Smooth muscle cell (in vitro differentiated cells): ENCODE results near the gene ALK. TPM values are rescaled to one million over a fixed set of nuclear protein-coding genes. Genes with fewer than 3 reads are reported as not detected.

Experiments used
- DNase-seq: peaks from one replicate; lab custom pipeline; 2025; ENCODE audit not compliant: unreplicated experiment; lab: John Stamatoyannopoulos, UW
- H2AFZ ChIP-seq: fragments of 200-600 bp; sonication (generic); 2 replicates; pipeline ENCODE4 v1.6.0; 2016; ENCODE audit warnings: antibody characterized with exemption, low read depth, mild to moderate bottlenecking
- H3F3A ChIP-seq: fragments of 200-600 bp; sonication (generic); 2 replicates; pipeline ENCODE4 v1.6.0; 2017; ENCODE audit warnings: antibody characterized with exemption, low read depth
- H3K27ac ChIP-seq: fragments of 200-600 bp; sonication (generic); 2 replicates; pipeline ENCODE4 v1.5.1; 2016; ENCODE audit warnings: low read depth, mild to moderate bottlenecking
- H3K27me3 ChIP-seq: fragments of 200-600 bp; sonication (generic); 2 replicates; pipeline ENCODE4 v1.6.1; 2016; ENCODE audit warnings: low read depth, mild to moderate bottlenecking
- H3K36me3 ChIP-seq: fragments of 200-600 bp; sonication (generic); 2 replicates; pipeline ENCODE4 v1.5.1; 2016; ENCODE audit warnings: low read depth
- H3K4me1 ChIP-seq: fragments of 200-600 bp; sonication (generic); 2 replicates; pipeline ENCODE4 v1.5.1; 2016; ENCODE audit warnings: low read depth
- H3K4me2 ChIP-seq: fragments of 200-600 bp; sonication (generic); 2 replicates; pipeline ENCODE4 v1.6.0; 2016; ENCODE audit warnings: mild to moderate bottlenecking
- H3K4me3 ChIP-seq: fragments of 200-600 bp; sonication (generic); 2 replicates; pipeline ENCODE4 v1.5.1; 2016; ENCODE audit warnings: mild to moderate bottlenecking
- H3K79me2 ChIP-seq: fragments of 200-600 bp; sonication (generic); 2 replicates; pipeline ENCODE4 v1.6.0; 2016; ENCODE audit warnings: low read depth, mild to moderate bottlenecking
- H3K9ac ChIP-seq: fragments of 200-600 bp; sonication (generic); 2 replicates; pipeline ENCODE4 v1.6.0; 2016; ENCODE audit warnings: low read depth
- H3K9me3 ChIP-seq: fragments of 200-600 bp; sonication (generic); replicated peaks from 2 replicates; pipeline ENCODE4 v1.5.1; 2016; ENCODE audit warnings: low read depth
- H4K20me1 ChIP-seq: fragments of 200-600 bp; sonication (generic); 2 replicates; pipeline ENCODE4 v1.6.0; 2016; ENCODE audit warnings: low read depth
- WGBS: methylation state at CpG from one replicate; pipeline ENCODE4 v1.1.7; 2016; ENCODE audit warnings: low lambda C conversion rate; 5-methylcytosine and 5-hydroxymethylcytosine counted together
- polyA plus RNA-seq: library from polyadenylated mRNA; unstranded; fragments of >200 nt; fragmentation: Nextera tagmentation; extraction: Ambion mirVana; gene quantifications from 2 replicates; pipeline ENCODE4 v1.2.1, GENCODE V29; 2016
- total RNA-seq: library from RNA; depleted of rRNA; stranded (reverse); fragments of >200 nt; gene quantifications from 2 replicates; pipeline ENCODE4 v1.2.3, GENCODE V29; 2014
- TF ChIP-seq, protein P1 (sequence below): fragments of 200-600 bp; sonication (generic); IDR thresholded peaks from 2 replicates; pipeline ENCODE4 v1.5.1; 2017; ENCODE audit warnings: borderline replicate concordance, mild to moderate bottlenecking, antibody characterized with exemption; ENCODE audit not compliant: insufficient read depth, poor library complexity, severe bottlenecking

The ALK gene
- total and polyA plus RNA-seq, 2 experiments from 2014 or later, result 0.13 to 0.19 TPM

- Histone ChIP-seq H3K36me3 (no peaks in the 10 kb centered on the region), H3K79me2 (no peaks in the 10 kb centered on the region), H3K4me3 (no peak overlapping the region), H3K9me3 (no peaks in the 10 kb centered on the region), H3K27ac (no peak overlapping the region), H3F3A (no peaks in the 10 kb centered on the region), H2AFZ (no peak overlapping the region), H3K4me2 (no peak overlapping the region), H3K4me1 (no peaks in the 10 kb centered on the region), H3K27me3 (peaks cover 33% of the 10 kb centered on the region), H3K9ac (no peak overlapping the region), H4K20me1 (no peaks in the 10 kb centered on the region)
- WGBS, result 74% methylated on average over 8 of the region's 8 CpGs
- TF ChIP-seq, protein P1, sequence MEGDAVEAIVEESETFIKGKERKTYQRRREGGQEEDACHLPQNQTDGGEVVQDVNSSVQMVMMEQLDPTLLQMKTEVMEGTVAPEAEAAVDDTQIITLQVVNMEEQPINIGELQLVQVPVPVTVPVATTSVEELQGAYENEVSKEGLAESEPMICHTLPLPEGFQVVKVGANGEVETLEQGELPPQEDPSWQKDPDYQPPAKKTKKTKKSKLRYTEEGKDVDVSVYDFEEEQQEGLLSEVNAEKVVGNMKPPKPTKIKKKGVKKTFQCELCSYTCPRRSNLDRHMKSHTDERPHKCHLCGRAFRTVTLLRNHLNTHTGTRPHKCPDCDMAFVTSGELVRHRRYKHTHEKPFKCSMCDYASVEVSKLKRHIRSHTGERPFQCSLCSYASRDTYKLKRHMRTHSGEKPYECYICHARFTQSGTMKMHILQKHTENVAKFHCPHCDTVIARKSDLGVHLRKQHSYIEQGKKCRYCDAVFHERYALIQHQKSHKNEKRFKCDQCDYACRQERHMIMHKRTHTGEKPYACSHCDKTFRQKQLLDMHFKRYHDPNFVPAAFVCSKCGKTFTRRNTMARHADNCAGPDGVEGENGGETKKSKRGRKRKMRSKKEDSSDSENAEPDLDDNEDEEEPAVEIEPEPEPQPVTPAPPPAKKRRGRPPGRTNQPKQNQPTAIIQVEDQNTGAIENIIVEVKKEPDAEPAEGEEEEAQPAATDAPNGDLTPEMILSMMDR, result no peak
- no peak for DNase-seq
Observed at GRCh38 chr2:29936020-29936419, 14.6 kb upstream of the ALK start.

GRCh38 chr2:29931818-29932217 is 10.4 kb upstream of the ALK start:
- Histone ChIP-seq H3K9ac (no peak overlapping the region), H3K4me2 (no peak overlapping the region), H4K20me1 (no peaks in the 10 kb centered on the region), H3F3A (no peaks in the 10 kb centered on the region), H3K27me3 (peaks cover 31% of the 10 kb centered on the region), H3K36me3 (no peaks in the 10 kb centered on the region), H3K9me3 (no peaks in the 10 kb centered on the region), H3K79me2 (no peaks in the 10 kb centered on the region), H3K4me1 (no peaks in the 10 kb centered on the region), H3K4me3 (no peak overlapping the region), H3K27ac (no peak overlapping the region), H2AFZ (no peak overlapping the region)
- TF ChIP-seq, protein P1, result no peak
- 51% methylated on average over 1 of the region's 1 CpG for WGBS
- DNase-seq, result no peak

DNA sequence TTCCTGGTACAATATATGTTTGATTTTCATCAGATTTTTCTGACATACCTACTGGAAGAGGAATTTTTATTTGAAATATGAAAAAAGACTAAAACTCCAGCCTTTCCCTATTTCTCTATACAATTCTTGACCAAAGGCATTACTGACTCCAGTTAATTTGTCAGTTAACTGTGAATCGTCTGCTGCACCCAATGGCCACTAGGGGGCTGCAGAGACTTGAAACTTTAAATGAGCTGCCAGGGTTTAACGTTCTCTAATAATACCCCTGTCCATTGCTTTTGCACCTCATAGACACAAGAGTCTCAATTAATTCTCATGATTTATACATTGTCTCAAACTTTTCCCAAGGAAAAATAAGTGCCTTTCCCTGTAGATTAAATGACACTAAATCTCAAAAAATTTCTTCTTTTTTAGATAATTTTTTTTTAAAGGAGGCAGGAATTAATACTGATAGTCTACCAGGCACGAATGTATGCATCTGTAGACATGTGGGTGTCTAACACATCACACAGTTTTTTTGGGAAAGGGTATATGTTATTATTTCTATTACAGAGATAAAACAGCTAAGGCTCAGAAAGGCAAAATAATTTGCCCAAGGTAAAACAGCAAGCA is 1.8 kb upstream of the ALK start:
- no peak overlapping the region for H3K4me2 ChIP-seq
- no peaks in the 10 kb centered on the region for H3K79me2 ChIP-seq
- H3K9ac ChIP-seq, result no peak overlapping the region
- 34% methylated on average over 3 of the region's 3 CpGs for WGBS
- H3K4me1 ChIP-seq, result peaks cover 11% of the 10 kb centered on the region
- peaks cover 68% of the 10 kb centered on the region for H3K27me3 ChIP-seq
- peaks cover 4% of the 10 kb centered on the region for H3F3A ChIP-seq
- no peak for DNase-seq
- TF ChIP-seq, protein P1, result peak; percentile 98
- H3K36me3 ChIP-seq, result no peaks in the 10 kb centered on the region
- no peak overlapping the region for H3K27ac ChIP-seq
- no peak overlapping the region for H3K4me3 ChIP-seq
- H4K20me1 ChIP-seq, result no peaks in the 10 kb centered on the region
- H2AFZ ChIP-seq, result no peak overlapping the region
- H3K9me3 ChIP-seq, result no peaks in the 10 kb centered on the region

GRCh38 chr2:29922605-29923004 is 1.2 kb upstream of the ALK start:
- Histone ChIP-seq H3F3A (peaks cover 4% of the 10 kb centered on the region), H3K36me3 (no peaks in the 10 kb centered on the region), H3K9ac (no peak overlapping the region), H2AFZ (no peak overlapping the region), H3K27me3 (peaks cover 74% of the 10 kb centered on the region), H3K4me1 (peaks cover 11% of the 10 kb centered on the region), H3K4me3 (no peak overlapping the region), H3K79me2 (no peaks in the 10 kb centered on the region), H3K4me2 (no peak overlapping the region), H3K9me3 (no peaks in the 10 kb centered on the region), H3K27ac (no peak overlapping the region), H4K20me1 (no peaks in the 10 kb centered on the region)
- no peak for DNase-seq
- TF ChIP-seq, protein P1, result no peak
- WGBS, result 83% methylated on average over 4 of the region's 4 CpGs
